ENCODE measurements around the gene PRRC1. TPM values are rescaled to one million over a fixed set of nuclear protein-coding genes. Genes with fewer than 3 reads are reported as not detected.

PRRC1 gene
- polyA plus RNA-seq, 3 donors = 10.8 to 20.6 (median 17.9) TPM

DNA sequence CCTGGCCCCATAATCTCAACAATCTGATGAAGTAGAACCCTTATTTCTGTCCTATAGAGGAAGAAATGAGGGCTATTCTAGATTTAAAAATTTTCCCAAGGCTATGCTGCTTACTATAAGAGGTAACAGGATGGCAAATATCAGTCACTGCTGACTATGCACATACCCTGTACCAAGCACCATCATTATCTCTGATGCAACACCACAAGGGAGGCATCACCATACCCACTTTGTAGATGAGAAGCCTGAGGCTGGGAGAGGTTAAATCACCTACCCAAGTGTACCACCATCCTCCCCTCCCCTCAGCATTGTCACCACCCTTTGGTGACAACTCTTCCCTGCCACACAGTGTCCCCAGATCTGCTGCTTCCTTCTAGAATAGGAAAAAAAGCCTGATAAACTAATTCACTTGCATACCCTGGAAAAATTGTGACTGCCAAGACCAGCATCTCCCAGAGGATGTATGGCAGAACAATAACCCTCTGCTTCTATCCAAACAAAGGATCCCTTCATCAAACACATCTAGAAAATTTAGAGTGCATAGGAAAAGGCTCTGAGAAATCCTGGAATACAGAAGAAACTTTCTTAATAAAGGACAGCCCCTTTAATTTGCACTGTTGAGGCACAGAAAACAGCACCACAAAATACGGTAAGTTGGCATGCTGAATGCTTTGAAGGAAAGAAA is 48.3 kb downstream of the PRRC1 start:
- Histone ChIP-seq H2AFZ (ENCODE audit: insufficient read depth, low read depth, low read length, poor library complexity, severe bottlenecking) (no peak overlapping the region), H3K27me3 (ENCODE audit: control insufficient read depth in 2 of 2, insufficient read depth in 2 of 2, low read length in 2 of 2) (no peaks in the 10 kb centered on the region), H4K20me1 (ENCODE audit: insufficient read depth, low read length) (no peaks in the 10 kb centered on the region), H3K36me3 (replicated peaks in 1 of 2; ENCODE audit: control insufficient read depth in 1 of 2, insufficient read depth in 2 of 2, low read length in 2 of 2) (no peaks in the 10 kb centered on the region), H3K9me3 (replicated peaks in 1 of 2; ENCODE audit: control insufficient read depth in 1 of 2, insufficient read depth in 1 of 2, low read length in 2 of 2) (no peaks in the 10 kb centered on the region), H3K4me1 (ENCODE audit: control insufficient read depth in 1 of 2, insufficient read depth in 2 of 2, low read length in 2 of 2) (peaks cover 0 to 3% of the 10 kb centered on the region in 2 donors), H3K4me3 (replicated peaks in 1 of 3; ENCODE audit: low read depth in 2 of 3, low read length in 3 of 3) (no peak overlapping the region), H3K4me2 (replicated peaks; ENCODE audit: extremely low read depth, low read length, poor library complexity, severe bottlenecking) (no peak overlapping the region), H3K79me2 (ENCODE audit: insufficient read depth, low read length) (no peaks in the 10 kb centered on the region), H3K27ac (ENCODE audit: low read depth in 1 of 2, low read length in 2 of 2) (no peak overlapping the region), H3K9ac (ENCODE audit: insufficient read depth, low read length, poor library complexity, severe bottlenecking) (no peak overlapping the region)
- Mint-ChIP-seq H3K36me3 (no peaks in the 10 kb centered on the region), H3K4me1 (peaks cover 25% of the 10 kb centered on the region), H3K27ac (no peak overlapping the region), H3K4me3 (no peak overlapping the region), H3K27me3 (ENCODE audit: low read depth in 3 of 3) (peaks cover 0 to 1% (median 0%) of the 10 kb centered on the region in 3 donors), H3K9me3 (peaks cover 2 to 9% (median 6%) of the 10 kb centered on the region in 7 donors)
- intact Hi-C loops (cut with micrococcal nuclease) = loop anchor here in 1 of 2 donors (10.0 kb wide), 1 partner anchor 1109 kb away; no protein-coding TSS in a partner anchor
- no peak for DNase-seq
- TF ChIP-seq, protein P1, sequence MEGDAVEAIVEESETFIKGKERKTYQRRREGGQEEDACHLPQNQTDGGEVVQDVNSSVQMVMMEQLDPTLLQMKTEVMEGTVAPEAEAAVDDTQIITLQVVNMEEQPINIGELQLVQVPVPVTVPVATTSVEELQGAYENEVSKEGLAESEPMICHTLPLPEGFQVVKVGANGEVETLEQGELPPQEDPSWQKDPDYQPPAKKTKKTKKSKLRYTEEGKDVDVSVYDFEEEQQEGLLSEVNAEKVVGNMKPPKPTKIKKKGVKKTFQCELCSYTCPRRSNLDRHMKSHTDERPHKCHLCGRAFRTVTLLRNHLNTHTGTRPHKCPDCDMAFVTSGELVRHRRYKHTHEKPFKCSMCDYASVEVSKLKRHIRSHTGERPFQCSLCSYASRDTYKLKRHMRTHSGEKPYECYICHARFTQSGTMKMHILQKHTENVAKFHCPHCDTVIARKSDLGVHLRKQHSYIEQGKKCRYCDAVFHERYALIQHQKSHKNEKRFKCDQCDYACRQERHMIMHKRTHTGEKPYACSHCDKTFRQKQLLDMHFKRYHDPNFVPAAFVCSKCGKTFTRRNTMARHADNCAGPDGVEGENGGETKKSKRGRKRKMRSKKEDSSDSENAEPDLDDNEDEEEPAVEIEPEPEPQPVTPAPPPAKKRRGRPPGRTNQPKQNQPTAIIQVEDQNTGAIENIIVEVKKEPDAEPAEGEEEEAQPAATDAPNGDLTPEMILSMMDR (IDR thresholded peaks at IDR 0.05) = no peak
- no CpG with 5 or more reads among the region's 1 CpG for WGBS (ENCODE audit: insufficient coverage)

- H3K27me3 ChIP-seq (ENCODE audit: control insufficient read depth in 2 of 2, insufficient read depth in 2 of 2, low read length in 2 of 2) = no peaks in the 10 kb centered on the region
- Mint-ChIP-seq H3K4me1 (peaks cover 33% of the 10 kb centered on the region), H3K27ac (no peak overlapping the region), H3K4me3 (no peak overlapping the region), H3K27me3 (ENCODE audit: low read depth in 3 of 3) (peaks cover 0 to 1% (median 0%) of the 10 kb centered on the region in 3 donors), H3K36me3 (no peaks in the 10 kb centered on the region), H3K9me3 (peaks cover 2 to 9% (median 6%) of the 10 kb centered on the region in 7 donors)
- peaks cover 0 to 3% of the 10 kb centered on the region in 2 donors for H3K4me1 ChIP-seq (ENCODE audit: control insufficient read depth in 1 of 2, insufficient read depth in 2 of 2, low read length in 2 of 2)
- H3K27ac ChIP-seq (ENCODE audit: low read depth in 1 of 2, low read length in 2 of 2) = no peak overlapping the region
- TF ChIP-seq, protein P1 (IDR thresholded peaks at IDR 0.05) = no peak
- H3K4me2 ChIP-seq (replicated peaks; ENCODE audit: extremely low read depth, low read length, poor library complexity, severe bottlenecking) = no peak overlapping the region
- no peaks in the 10 kb centered on the region for H4K20me1 ChIP-seq (ENCODE audit: insufficient read depth, low read length)
- no peak for DNase-seq
- WGBS (ENCODE audit: insufficient coverage) = 0% methylated on average over 1 of the region's 7 CpGs
- H3K4me3 ChIP-seq (replicated peaks in 1 of 3; ENCODE audit: low read depth in 2 of 3, low read length in 3 of 3) = no peak overlapping the region
- no peak overlapping the region for H3K9ac ChIP-seq (ENCODE audit: insufficient read depth, low read length, poor library complexity, severe bottlenecking)
- H3K36me3 ChIP-seq (replicated peaks in 1 of 2; ENCODE audit: control insufficient read depth in 1 of 2, insufficient read depth in 2 of 2, low read length in 2 of 2) = no peaks in the 10 kb centered on the region
- H3K9me3 ChIP-seq (replicated peaks in 1 of 2; ENCODE audit: control insufficient read depth in 1 of 2, insufficient read depth in 1 of 2, low read length in 2 of 2) = no peaks in the 10 kb centered on the region
- intact Hi-C loops (cut with micrococcal nuclease) = loop anchor here in 1 of 2 donors (10.0 kb wide), 1 partner anchor 1108 kb away; no protein-coding TSS in a partner anchor
- no peaks in the 10 kb centered on the region for H3K79me2 ChIP-seq (ENCODE audit: insufficient read depth, low read length)
- no peak overlapping the region for H2AFZ ChIP-seq (ENCODE audit: insufficient read depth, low read depth, low read length, poor library complexity, severe bottlenecking)
Measured at GRCh38 chr5:127567026-127567768, 49.8 kb downstream of the PRRC1 start.

Data from CD14-positive monocyte (primary cell).